ENCODE data around the gene KCNC3.
A peak's percentile ranks its signal among the peaks of the same experiment; 100 is the strongest.

Gene KCNC3

DNA sequence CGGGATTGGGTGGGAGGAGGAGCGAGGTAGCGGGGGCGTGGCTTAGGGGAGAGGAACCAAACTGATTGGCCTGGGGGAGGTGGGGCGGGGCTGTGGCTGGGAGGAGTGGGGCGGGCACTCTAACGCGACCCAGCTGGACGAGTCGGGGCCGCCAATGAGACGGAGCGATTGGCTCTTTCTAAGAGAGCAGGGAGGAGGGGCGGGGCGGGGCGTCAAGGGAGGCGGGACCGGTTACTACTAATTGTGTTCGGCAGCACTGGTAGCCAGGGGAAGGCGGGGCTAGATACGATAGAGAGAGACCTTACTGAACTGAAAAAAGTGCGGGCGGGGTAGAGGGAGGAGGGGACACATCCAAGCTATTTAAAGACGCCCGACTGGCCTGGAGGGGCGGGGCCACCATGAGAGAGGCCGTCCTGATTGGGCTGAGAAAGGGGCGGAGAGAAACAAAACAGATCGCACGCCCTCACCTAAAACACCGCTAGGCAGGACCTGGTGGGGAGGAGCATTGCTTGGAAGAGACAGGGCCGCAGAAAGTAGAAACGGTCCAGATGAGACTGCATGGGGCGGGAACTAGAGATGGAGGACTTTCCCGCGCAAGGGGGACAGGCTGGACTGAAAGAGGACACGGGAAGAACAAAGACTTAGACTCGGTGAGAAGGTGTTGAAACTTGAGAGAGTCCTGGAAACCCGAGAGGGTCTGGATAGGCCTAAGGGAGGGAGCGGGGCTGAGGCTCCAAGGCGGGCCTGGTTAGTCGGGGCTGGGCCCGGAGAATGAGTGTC, at the start of gene KCNC3:
Gene KCNC3 (minus strand): TSS at position 232 of the 780 bp plus-strand sequence. CDS start 295 bp downstream, outside the sequence.
- Histone ChIP-seq H3K36me3 (ENCODE audit: control insufficient read depth, insufficient read depth, low read length) (no peaks in the 10 kb centered on the region), H3K27ac (ENCODE audit: low read length) (no peak within 1 kb of the TSS), H3K9me3 (ENCODE audit: control insufficient read depth, insufficient read depth, low read length) (peaks cover 2% of the 10 kb centered on the region; the same call in 1 of the 2 replicates), H3K4me3 (ENCODE audit: low read length) (peak within 1 kb of the TSS; percentile 48; the same call in 1 of the 2 replicates), H3K27me3 (ENCODE audit: control insufficient read depth, insufficient read depth, low read length) (no peaks in the 10 kb centered on the region), H3K4me1 (ENCODE audit: control insufficient read depth, insufficient read depth, low read length) (no peaks in the 10 kb centered on the region)
- no peak for DNase-seq (ENCODE audit: low read depth, low spot score)
- no CpG with 5 or more reads among the region's 43 CpGs for WGBS (ENCODE audit: insufficient coverage, insufficient read length)

DNA sequence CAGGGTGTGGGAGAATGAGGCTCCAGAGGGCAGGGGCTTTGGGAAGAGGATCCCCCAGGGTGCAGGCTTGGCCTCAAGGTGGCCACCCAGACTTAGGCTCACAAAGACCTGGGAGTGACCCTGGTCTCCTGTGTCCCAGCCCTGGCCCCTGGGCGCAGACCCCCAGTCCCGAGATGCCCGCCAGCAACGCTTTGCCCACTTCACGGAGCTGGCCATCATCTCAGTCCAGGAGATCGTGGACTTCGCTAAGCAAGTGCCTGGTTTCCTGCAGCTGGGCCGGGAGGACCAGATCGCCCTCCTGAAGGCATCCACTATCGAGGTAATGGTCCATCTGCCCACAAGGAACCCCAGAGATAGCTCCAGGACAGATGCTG, 49.7 kb upstream of the KCNC3 start:
- no peak overlapping the region for H3K4me3 ChIP-seq (ENCODE audit: low read length)
- WGBS (ENCODE audit: insufficient coverage, insufficient read length), result no CpG with 5 or more reads among the region's 10 CpGs
- H3K9me3 ChIP-seq (ENCODE audit: control insufficient read depth, insufficient read depth, low read length), result no peaks in the 10 kb centered on the region
- no peak for DNase-seq (ENCODE audit: low read depth, low spot score)
- no peaks in the 10 kb centered on the region for H3K4me1 ChIP-seq (ENCODE audit: control insufficient read depth, insufficient read depth, low read length)
- peaks cover 38% of the 10 kb centered on the region for H3K36me3 ChIP-seq (ENCODE audit: control insufficient read depth, insufficient read depth, low read length)
- H3K27ac ChIP-seq (ENCODE audit: low read length), result no peak overlapping the region
- H3K27me3 ChIP-seq (ENCODE audit: control insufficient read depth, insufficient read depth, low read length), result no peaks in the 10 kb centered on the region

DNA sequence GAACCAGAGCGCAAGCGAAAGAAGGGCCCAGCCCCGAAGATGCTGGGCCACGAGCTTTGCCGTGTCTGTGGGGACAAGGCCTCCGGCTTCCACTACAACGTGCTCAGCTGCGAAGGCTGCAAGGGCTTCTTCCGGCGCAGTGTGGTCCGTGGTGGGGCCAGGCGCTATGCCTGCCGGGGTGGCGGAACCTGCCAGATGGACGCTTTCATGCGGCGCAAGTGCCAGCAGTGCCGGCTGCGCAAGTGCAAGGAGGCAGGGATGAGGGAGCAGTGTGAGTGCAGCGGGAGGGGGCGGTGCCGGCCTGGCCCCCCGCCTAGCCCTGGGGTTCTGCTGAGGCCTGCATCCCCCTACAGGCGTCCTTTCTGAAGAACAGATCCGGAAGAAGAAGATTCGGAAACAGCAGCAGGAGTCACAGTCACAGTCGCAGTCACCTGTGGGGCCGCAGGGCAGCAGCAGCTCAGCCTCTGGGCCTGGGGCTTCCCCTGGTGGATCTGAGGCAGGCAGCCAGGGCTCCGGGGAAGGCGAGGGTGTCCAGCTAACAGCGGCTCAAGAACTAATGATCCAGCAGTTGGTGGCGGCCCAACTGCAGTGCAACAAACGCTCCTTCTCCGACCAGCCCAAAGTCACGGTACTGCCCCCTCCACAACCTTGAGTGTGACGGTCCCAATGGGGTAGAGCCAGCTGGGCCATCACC, 49.1 kb upstream of the KCNC3 start:
- Histone ChIP-seq H3K36me3 (ENCODE audit: control insufficient read depth, insufficient read depth, low read length) (peaks cover 38% of the 10 kb centered on the region), H3K27me3 (ENCODE audit: control insufficient read depth, insufficient read depth, low read length) (no peaks in the 10 kb centered on the region), H3K27ac (ENCODE audit: low read length) (no peak overlapping the region), H3K4me1 (ENCODE audit: control insufficient read depth, insufficient read depth, low read length) (no peaks in the 10 kb centered on the region), H3K4me3 (ENCODE audit: low read length) (no peak overlapping the region), H3K9me3 (ENCODE audit: control insufficient read depth, insufficient read depth, low read length) (no peaks in the 10 kb centered on the region)
- no CpG with 5 or more reads among the region's 36 CpGs for WGBS (ENCODE audit: insufficient coverage, insufficient read length)
- DNase-seq (ENCODE audit: low read depth, low spot score), result no peak

DNA sequence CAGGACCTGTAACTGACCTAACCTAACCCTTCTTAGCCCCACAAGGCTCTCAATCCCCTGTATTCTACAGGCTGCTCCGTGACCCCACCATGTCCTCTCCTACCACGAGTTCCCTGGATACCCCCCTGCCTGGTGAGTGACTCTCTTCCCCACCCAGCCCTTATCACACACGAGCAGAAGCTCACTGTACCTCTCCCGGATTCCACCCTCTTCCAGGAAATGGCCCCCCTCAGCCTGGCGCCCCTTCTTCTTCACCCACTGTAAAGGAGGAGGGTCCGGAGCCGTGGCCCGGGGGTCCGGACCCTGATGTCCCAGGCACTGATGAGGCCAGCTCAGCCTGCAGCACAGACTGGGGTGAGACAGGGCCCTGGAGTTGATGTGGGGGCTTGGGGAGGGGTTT, 48.3 kb upstream of the KCNC3 start:
- H3K4me3 ChIP-seq (ENCODE audit: low read length), result no peak overlapping the region

DNA sequence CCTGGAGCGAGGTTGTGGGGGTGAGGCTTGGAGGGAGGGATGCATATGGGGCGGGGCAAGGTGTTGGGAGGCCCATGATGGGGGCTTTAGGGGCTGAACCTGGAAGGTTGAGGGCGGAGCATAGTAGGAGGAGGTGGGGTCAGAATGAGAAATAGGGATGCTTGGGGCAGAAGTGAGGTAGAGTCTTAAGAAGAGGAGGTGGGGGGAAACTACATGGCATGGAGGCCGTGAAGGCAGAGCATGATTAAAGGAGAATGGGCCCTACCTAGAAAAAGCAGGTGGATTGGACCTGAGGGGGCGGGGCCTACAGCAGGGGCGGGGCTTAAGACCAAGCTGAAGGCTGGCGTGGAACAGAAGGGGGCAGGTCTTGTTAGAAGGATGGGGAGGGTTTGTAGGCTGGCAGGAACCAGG, 47.9 kb upstream of the KCNC3 start:
- no peaks in the 10 kb centered on the region for H3K27me3 ChIP-seq (ENCODE audit: control insufficient read depth, insufficient read depth, low read length)
- H3K36me3 ChIP-seq (ENCODE audit: control insufficient read depth, insufficient read depth, low read length), result peaks cover 33% of the 10 kb centered on the region
- H3K4me3 ChIP-seq (ENCODE audit: low read length), result no peak overlapping the region; the same call in 1 of the 2 replicates
- H3K4me1 ChIP-seq (ENCODE audit: control insufficient read depth, insufficient read depth, low read length), result no peaks in the 10 kb centered on the region
- H3K27ac ChIP-seq (ENCODE audit: low read length), result no peak overlapping the region
- no peaks in the 10 kb centered on the region for H3K9me3 ChIP-seq (ENCODE audit: control insufficient read depth, insufficient read depth, low read length)
- no peak for DNase-seq (ENCODE audit: low read depth, low spot score)
- no CpG with 5 or more reads among the region's 7 CpGs for WGBS (ENCODE audit: insufficient coverage, insufficient read length)

More for the DNA sequence above, 48.3 kb upstream of the KCNC3 start:
- Histone ChIP-seq H3K27me3 (ENCODE audit: control insufficient read depth, insufficient read depth, low read length) (no peaks in the 10 kb centered on the region), H3K9me3 (ENCODE audit: control insufficient read depth, insufficient read depth, low read length) (no peaks in the 10 kb centered on the region), H3K4me1 (ENCODE audit: control insufficient read depth, insufficient read depth, low read length) (no peaks in the 10 kb centered on the region), H3K36me3 (ENCODE audit: control insufficient read depth, insufficient read depth, low read length) (peaks cover 37% of the 10 kb centered on the region), H3K27ac (ENCODE audit: low read length) (no peak overlapping the region)
- no CpG with 5 or more reads among the region's 9 CpGs for WGBS (ENCODE audit: insufficient coverage, insufficient read length)
- DNase-seq (ENCODE audit: low read depth, low spot score), result no peak

DNA sequence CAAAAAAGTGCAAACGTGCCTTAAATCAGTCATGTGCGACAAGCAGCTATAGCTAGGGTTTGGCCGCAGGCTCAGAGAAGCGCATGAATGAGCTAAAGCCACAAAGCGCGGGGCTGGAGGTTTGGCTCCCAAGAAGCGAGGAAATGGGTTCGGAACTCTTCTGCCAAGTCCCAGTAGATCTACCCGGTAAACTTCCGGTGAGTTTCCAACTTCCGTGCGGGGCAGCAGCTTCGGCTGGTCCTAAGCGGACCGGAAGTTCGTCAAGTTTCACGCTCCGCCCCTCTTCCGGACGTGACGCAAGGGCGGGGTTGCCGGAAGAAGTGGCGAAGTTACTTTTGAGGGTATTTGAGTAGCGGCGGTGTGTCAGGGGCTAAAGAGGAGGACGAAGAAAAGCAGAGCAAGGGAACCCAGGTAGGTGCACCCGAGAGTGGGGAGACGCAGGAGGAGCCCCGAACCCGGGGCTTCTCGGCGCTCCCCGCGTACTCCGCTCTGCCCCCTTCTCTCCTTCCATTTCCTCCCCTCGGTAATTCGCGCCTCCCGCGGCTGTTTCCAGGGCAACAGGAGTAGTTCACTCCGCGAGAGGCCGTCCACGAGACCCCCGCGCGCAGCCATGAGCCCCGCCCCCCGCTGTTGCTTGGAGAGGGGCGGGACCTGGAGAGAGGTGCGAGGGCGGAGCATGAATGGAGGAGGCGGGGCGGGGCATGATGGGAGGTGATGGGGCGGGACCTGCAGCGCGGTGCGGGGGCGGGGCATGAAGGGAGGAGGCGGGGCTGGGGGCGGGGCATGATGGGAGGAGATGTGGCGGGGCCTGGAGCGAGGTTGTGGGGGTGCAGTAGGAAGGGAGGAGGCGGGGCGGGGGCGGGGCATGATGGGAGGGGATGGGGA, 47.2 kb upstream of the KCNC3 start, which contains the start of gene NR1H2:
Gene NR1H2 (plus strand): TSS at position 292 of the 885 bp plus-strand sequence. CDS start 1,149 bp downstream, outside the sequence.
- no peaks in the 10 kb centered on the region for H3K27me3 ChIP-seq (ENCODE audit: control insufficient read depth, insufficient read depth, low read length)
- peak; percentile 96 for DNase-seq (ENCODE audit: low read depth, low spot score)
- no CpG with 5 or more reads among the region's 67 CpGs for WGBS (ENCODE audit: insufficient coverage, insufficient read length)
- peaks cover 26% of the 10 kb centered on the region for H3K36me3 ChIP-seq (ENCODE audit: control insufficient read depth, insufficient read depth, low read length)
- no peaks in the 10 kb centered on the region for H3K9me3 ChIP-seq (ENCODE audit: control insufficient read depth, insufficient read depth, low read length)
- H3K27ac ChIP-seq (ENCODE audit: low read length), result no peak within 1 kb of the TSS
- H3K4me1 ChIP-seq (ENCODE audit: control insufficient read depth, insufficient read depth, low read length), result no peaks in the 10 kb centered on the region
- H3K4me3 ChIP-seq (ENCODE audit: low read length), result peak within 1 kb of the TSS; percentile 96

DNA sequence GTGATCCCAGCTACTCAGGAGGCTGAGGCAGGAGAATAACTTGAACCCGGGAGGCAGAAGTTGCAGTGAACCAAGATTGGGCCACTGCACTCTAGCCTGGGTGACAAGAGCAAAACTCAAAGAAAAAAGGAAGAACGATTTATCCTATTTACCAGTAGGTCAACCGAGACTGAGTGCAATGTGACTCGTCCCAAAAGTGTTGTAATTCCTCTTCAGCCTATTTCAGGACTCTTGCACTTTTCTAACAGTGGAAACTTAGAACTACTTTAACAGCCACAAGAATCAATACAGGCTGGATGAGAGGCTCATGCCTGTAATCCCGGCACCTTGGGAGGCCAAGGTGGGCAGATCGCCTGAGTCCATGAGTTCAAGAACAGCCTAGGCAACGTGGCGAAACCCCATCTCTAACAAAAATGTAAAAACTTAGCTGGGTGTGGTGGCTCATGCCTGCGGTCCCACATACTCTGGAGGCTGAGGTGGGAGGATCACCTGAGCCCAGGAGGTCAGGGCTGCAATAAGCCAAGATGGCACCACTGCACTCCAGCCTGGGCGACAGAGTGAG, 42.8 kb upstream of the KCNC3 start:
- no peak overlapping the region for H3K4me3 ChIP-seq (ENCODE audit: low read length)
- H3K4me1 ChIP-seq (ENCODE audit: control insufficient read depth, insufficient read depth, low read length), result peaks cover 1% of the 10 kb centered on the region; the same call in 1 of the 2 replicates
- DNase-seq (ENCODE audit: low read depth, low spot score), result no peak
- no peak overlapping the region for H3K27ac ChIP-seq (ENCODE audit: low read length)
- no peaks in the 10 kb centered on the region for H3K36me3 ChIP-seq (ENCODE audit: control insufficient read depth, insufficient read depth, low read length)
- H3K9me3 ChIP-seq (ENCODE audit: control insufficient read depth, insufficient read depth, low read length), result no peaks in the 10 kb centered on the region
- no CpG with 5 or more reads among the region's 10 CpGs for WGBS (ENCODE audit: insufficient coverage, insufficient read length)
- no peaks in the 10 kb centered on the region for H3K27me3 ChIP-seq (ENCODE audit: control insufficient read depth, insufficient read depth, low read length)

DNA sequence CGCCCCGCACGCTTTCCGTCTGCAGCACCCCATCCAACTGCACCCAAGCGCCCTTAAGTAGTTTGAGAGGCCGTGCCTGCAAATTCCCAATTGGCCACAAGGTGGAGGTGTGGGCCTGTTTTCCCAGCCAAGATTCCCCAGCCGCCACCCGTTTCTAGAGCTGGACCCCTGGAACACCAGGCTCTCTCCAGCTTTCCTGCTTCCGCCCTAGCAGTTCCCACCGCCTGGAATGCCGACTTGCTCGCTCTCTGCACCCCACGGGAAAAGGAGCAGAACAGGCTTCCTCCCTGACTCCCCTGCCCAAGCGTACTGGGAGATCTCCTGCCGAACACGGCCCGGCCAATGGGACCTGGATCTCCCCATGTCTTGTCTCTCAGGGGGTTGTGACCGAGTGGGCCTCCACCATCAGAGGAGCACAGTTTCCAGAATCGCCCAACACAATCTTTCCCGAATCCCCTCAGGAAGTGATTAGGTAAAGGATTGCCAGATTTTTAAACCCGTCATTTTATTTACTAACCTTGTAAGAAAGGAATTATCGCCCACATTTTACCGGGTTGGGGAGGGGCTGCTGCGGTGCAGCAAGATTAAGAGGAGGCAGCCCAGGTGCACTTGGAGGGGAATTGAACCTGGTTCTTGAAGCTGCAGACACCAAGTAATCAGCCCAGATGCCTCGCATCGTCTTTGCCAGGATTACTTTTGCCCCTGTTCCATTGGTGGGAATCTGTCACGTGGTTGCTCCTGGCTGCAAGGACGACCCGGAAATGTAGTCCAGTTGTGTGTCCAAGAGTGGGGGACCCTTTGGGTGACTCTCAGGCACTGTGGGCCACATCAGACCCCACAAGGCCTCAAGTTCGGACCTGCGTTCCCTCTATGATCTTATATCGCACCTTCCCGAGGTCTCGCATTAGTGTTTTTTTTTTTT, 39.7 kb upstream of the KCNC3 start:
- no peak overlapping the region for H3K27ac ChIP-seq (ENCODE audit: low read length)
- H3K27me3 ChIP-seq (ENCODE audit: control insufficient read depth, insufficient read depth, low read length), result no peaks in the 10 kb centered on the region

More for the DNA sequence above, 39.7 kb upstream of the KCNC3 start:
- H3K4me3 ChIP-seq (ENCODE audit: low read length), result peak overlapping the region; percentile 40; the same call in 1 of the 2 replicates
- H3K4me1 ChIP-seq (ENCODE audit: control insufficient read depth, insufficient read depth, low read length), result peaks cover 1% of the 10 kb centered on the region; the same call in 1 of the 2 replicates
- H3K9me3 ChIP-seq (ENCODE audit: control insufficient read depth, insufficient read depth, low read length), result no peaks in the 10 kb centered on the region
- WGBS (ENCODE audit: insufficient coverage, insufficient read length), result no CpG with 5 or more reads among the region's 34 CpGs
- no peaks in the 10 kb centered on the region for H3K36me3 ChIP-seq (ENCODE audit: control insufficient read depth, insufficient read depth, low read length)
- DNase-seq (ENCODE audit: low read depth, low spot score), result no peak
